ENCODE results near the gene CCDC86. TPM values are rescaled to one million over a fixed set of nuclear protein-coding genes. Genes with fewer than 3 reads are reported as not detected.

Gene CCDC86
- total and polyA plus RNA-seq, 2 of the 4 experiments (the other 2 are of a cell fraction), result 9.5 to 34.0 TPM

DNA sequence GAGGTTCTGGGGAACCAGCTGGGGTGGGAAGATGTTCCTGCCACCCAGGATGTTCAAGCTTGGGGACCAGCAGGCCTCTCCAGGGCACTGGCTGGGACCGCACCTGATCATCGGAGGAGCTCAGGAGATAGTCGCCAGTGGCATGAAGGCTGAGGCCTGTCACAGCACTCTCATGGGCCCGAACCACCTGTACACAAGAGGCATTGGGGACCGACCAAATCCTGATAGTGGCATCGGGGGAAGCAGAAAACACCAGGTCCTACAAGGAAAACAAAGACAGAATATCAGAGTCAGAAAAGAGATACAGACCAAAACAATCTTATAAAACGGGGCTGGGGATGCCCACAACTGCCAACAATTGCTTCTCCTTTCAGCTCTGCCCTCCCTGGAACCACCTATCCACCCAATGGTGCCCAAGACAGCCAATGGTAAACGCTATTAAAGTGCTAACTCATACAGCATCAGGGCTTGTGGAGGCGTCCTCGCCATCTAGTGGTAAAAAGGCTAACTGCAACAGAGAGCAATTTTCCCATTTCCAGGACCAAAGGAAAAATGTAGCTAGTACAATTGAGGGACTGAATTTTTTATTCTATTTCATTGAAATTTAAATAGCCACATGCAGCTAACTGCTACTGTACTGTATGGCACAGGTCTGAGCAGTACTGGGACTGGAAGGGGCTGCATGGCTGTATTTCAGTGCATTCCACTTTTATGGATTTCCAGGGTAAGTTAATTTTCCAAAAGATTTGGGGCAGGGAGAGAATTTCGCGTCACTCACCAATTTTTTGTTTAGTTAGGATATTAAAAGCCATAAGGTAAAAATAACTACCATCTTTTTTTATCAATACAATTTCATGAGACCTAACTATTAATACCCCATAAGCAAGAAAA is 57.4 kb downstream of the CCDC86 start:
- in situ Hi-C loops (cut with MboI; ENCODE audit: low sequenced_read_pairs), result loop anchor here (5.0 kb wide), 1 partner anchor 122 kb away; no protein-coding TSS in a partner anchor
- BruUV-seq (replicated peaks), result no TSS peak

More for the DNA sequence above, 57.4 kb downstream of the CCDC86 start:
- Histone ChIP-seq H3K18ac (ENCODE audit: low read depth, low read length) (no peak overlapping the region), H2BK120ac (ENCODE audit: low read depth, low read length) (no peak overlapping the region), H3K27me3 (ENCODE audit: control insufficient read depth, insufficient read depth, low read length) (no peaks in the 10 kb centered on the region), H3K4ac (ENCODE audit: low read depth, low read length) (no peak overlapping the region), H4K5ac (ENCODE audit: low read depth, low read length) (no peak overlapping the region), H3K79me1 (ENCODE audit: low read depth in 1 of 2, low read length in 2 of 2) (peaks cover 2 to 30% of the 10 kb centered on the region in 2 experiments; a peak in 3 of 4 replicates), H2AK9ac (replicated peaks; ENCODE audit: low read depth, low read length, poor library complexity) (no peak overlapping the region), H3K27ac (ENCODE audit: insufficient read depth, low read length) (no peak overlapping the region), H4K8ac (ENCODE audit: low read depth in 2 of 2, low read length in 2 of 2) (no peak overlapping the region), H2AFZ (replicated peaks; ENCODE audit: low read length, poor library complexity) (peak overlapping the region; percentile 14), H3K4me1 (ENCODE audit: control insufficient read depth, insufficient read depth, low read length) (no peaks in the 10 kb centered on the region), H3K36me3 (ENCODE audit: control insufficient read depth, insufficient read depth, low read length) (peaks cover 56% of the 10 kb centered on the region), H3K23ac (ENCODE audit: low read depth, low read length) (no peak overlapping the region), H4K91ac (ENCODE audit: insufficient read depth, low read depth, low read length) (no peak overlapping the region), H3K9ac (ENCODE audit: low read depth, low read length) (no peak overlapping the region), H2AK5ac (ENCODE audit: low read depth, low read length) (no peak overlapping the region), H2BK15ac (ENCODE audit: low read depth, low read length) (no peak overlapping the region), H3K56ac (ENCODE audit: extremely low read depth, insufficient read depth, low read length) (no peak overlapping the region), H3K4me2 (ENCODE audit: low read depth, low read length) (no peak overlapping the region), H3K14ac (replicated peaks; ENCODE audit: low read depth, low read length) (no peak overlapping the region), H4K20me1 (ENCODE audit: insufficient read depth, low read length) (peaks cover 16% of the 10 kb centered on the region), H2BK20ac (ENCODE audit: low read depth, low read length) (no peak overlapping the region), H3K4me3 (ENCODE audit: insufficient read depth, low read depth, low read length) (no peak overlapping the region), H3K9me3 (ENCODE audit: control insufficient read depth, insufficient read depth, low read length) (no peaks in the 10 kb centered on the region), H3K9me1 (ENCODE audit: insufficient read depth, low read length) (no peaks in the 10 kb centered on the region), H2BK5ac (ENCODE audit: low read depth, low read length, poor library complexity, severe bottlenecking) (no peak overlapping the region)
- TF ChIP-seq RAD21 (IDR thresholded peaks at IDR 0.05; ENCODE audit: low read length) (peak; percentile 76), MAFK (IDR thresholded peaks at IDR 0.05; ENCODE audit: low read depth, low read length) (peak; percentile 69), ELK1 (IDR thresholded peaks at IDR 0.05; ENCODE audit: borderline replicate concordance, low read depth, low read length) (no peak), CTCF (conservative IDR thresholded peaks at IDR 0.05; ENCODE audit: low read depth, low read length) (peak; percentile 93), NFE2L2 (IDR thresholded peaks at IDR 0.05; ENCODE audit: low read depth, low read length) (peak; percentile 81), SMC3 (IDR thresholded peaks at IDR 0.05; ENCODE audit: low read depth, low read length) (peak; percentile 90), CEBPB (IDR thresholded peaks at IDR 0.05; ENCODE audit: low read depth, low read length) (no peak)
- peak; percentile 73 for DNase-seq
- dilution Hi-C loops (cut with HindIII; ENCODE audit: low sequenced_read_pairs, unreplicated experiment) (no loop called here), intact Hi-C loops (cut with micrococcal nuclease) (loop anchor here (1.0 kb wide), 2 partner anchors 68 to 124 kb away; no protein-coding TSS in a partner anchor)
- POLR2A ChIA-PET (ENCODE audit: unreplicated experiment), result no interaction called here
- WGBS, 2 experiments (ENCODE audit: extremely low coverage in 2 of 2, insufficient read length in 1 of 2), result 75% methylated on average over 4 of the region's 12 CpGs; no CpG with 5 or more reads in 1 of the 2 experiments
- CTCF ChIA-PET, result interaction anchor here (0.6 to 2.0 kb wide), 15 partner anchors 10 to 276 kb away, joined by 3 to 24 read pairs (median 4); no protein-coding TSS in a partner anchor
- ATAC-seq (ENCODE audit: low read depth), result peak; percentile 99

Measured in IMR-90 (cell line).